HEK293 (cell line): ENCODE results near the gene QPCT.
A peak's percentile ranks its signal among the peaks of the same experiment; 100 is the strongest.

Experiments
- HOXA7 ChIP-seq: sonication (generic); formaldehyde crosslinking; IDR thresholded peaks from 2 replicates; pipeline ENCODE4 v1.8.1; 2022; ENCODE audit warnings: missing genetic modification reagents, borderline replicate concordance
- KLF16 ChIP-seq: fragments of 450-650 bp; formaldehyde crosslinking; IDR thresholded peaks from 2 replicates; pipeline ENCODE4 v1.5.1; 2017; ENCODE audit warnings: missing biosample characterization, missing genetic modification characterization
- KLF17 ChIP-seq: fragments of 450-650 bp; formaldehyde crosslinking; IDR thresholded peaks from 2 replicates; pipeline ENCODE4 v1.5.1; 2016; ENCODE audit warnings: missing biosample characterization, missing genetic modification characterization
- KLF8 ChIP-seq: fragments of 450-650 bp; formaldehyde crosslinking; IDR thresholded peaks from 2 replicates; pipeline ENCODE4 v1.5.1; 2016; ENCODE audit warnings: missing biosample characterization, missing genetic modification characterization
- KLF9 ChIP-seq: fragments of 450-650 bp; formaldehyde crosslinking; IDR thresholded peaks from 2 replicates; pipeline ENCODE4 v1.5.1; 2016; ENCODE audit warnings: missing biosample characterization, missing genetic modification characterization, low read depth
- PRDM6 ChIP-seq: fragments of 450-650 bp; formaldehyde crosslinking; IDR thresholded peaks from 2 replicates; pipeline ENCODE4 v1.5.1; 2017; ENCODE audit warnings: missing biosample characterization, missing genetic modification characterization
- SP3 ChIP-seq: fragments of 450-650 bp; formaldehyde crosslinking; IDR thresholded peaks from 2 replicates; pipeline ENCODE4 v1.5.1; 2016; ENCODE audit warnings: missing biosample characterization, missing genetic modification characterization
- ZBTB10 ChIP-seq: fragments of 450-650 bp; formaldehyde crosslinking; IDR thresholded peaks from 2 replicates; pipeline ENCODE4 v1.5.1; 2016; ENCODE audit warnings: missing biosample characterization, missing genetic modification characterization
- ZBTB17 ChIP-seq: fragments of 450-650 bp; formaldehyde crosslinking; IDR thresholded peaks from 2 replicates; pipeline ENCODE4 v1.5.1; 2016; ENCODE audit warnings: missing biosample characterization, missing genetic modification characterization
- ZBTB21 ChIP-seq: fragments of 450-650 bp; formaldehyde crosslinking; IDR thresholded peaks from 2 replicates; pipeline ENCODE4 v1.5.1; 2017; ENCODE audit warnings: missing biosample characterization, missing genetic modification characterization
- ZEB2 ChIP-seq: fragments of 450-650 bp; formaldehyde crosslinking; IDR thresholded peaks from 2 replicates; pipeline ENCODE4 v1.5.1; 2016; ENCODE audit warnings: missing biosample characterization, missing genetic modification characterization
- ZFHX2 ChIP-seq: fragments of 450-650 bp; formaldehyde crosslinking; conservative IDR thresholded peaks from 2 replicates; pipeline ENCODE4 v1.5.1; 2016; ENCODE audit warnings: missing biosample characterization, missing genetic modification characterization
- ZFP37 ChIP-seq: fragments of 450-650 bp; formaldehyde crosslinking; IDR thresholded peaks from 2 replicates; pipeline ENCODE4 v1.5.1; 2016; ENCODE audit warnings: missing biosample characterization, missing genetic modification characterization
- ZNF175 ChIP-seq: fragments of 450-650 bp; formaldehyde crosslinking; IDR thresholded peaks from 2 replicates; pipeline ENCODE4 v1.5.1; 2016; ENCODE audit warnings: missing biosample characterization, missing genetic modification characterization
- ZNF2 ChIP-seq: fragments of 450-650 bp; formaldehyde crosslinking; IDR thresholded peaks from 2 replicates; pipeline ENCODE4 v1.5.1; 2016; ENCODE audit warnings: missing biosample characterization, missing genetic modification characterization
- ZNF335 ChIP-seq: fragments of 450-650 bp; formaldehyde crosslinking; conservative IDR thresholded peaks from 2 replicates; pipeline ENCODE4 v1.5.1; 2016; ENCODE audit warnings: missing biosample characterization, missing genetic modification characterization
- ZNF354C ChIP-seq: fragments of 450-650 bp; formaldehyde crosslinking; IDR thresholded peaks from 2 replicates; pipeline ENCODE4 v1.5.1; 2016; ENCODE audit warnings: missing biosample characterization, missing genetic modification characterization, low read depth, borderline replicate concordance
- ZNF423 ChIP-seq: fragments of 450-650 bp; formaldehyde crosslinking; IDR thresholded peaks from 2 replicates; pipeline ENCODE4 v1.5.1; 2016; ENCODE audit warnings: missing biosample characterization, missing genetic modification characterization
- ZNF600 ChIP-seq: fragments of 450-650 bp; formaldehyde crosslinking; IDR thresholded peaks from 2 replicates; pipeline ENCODE4 v1.5.1; 2016; ENCODE audit warnings: missing biosample characterization, missing genetic modification characterization
- ZNF610 ChIP-seq: fragments of 450-650 bp; formaldehyde crosslinking; IDR thresholded peaks from 2 replicates; pipeline ENCODE4 v1.5.1; 2016; ENCODE audit warnings: missing biosample characterization, missing genetic modification characterization, borderline replicate concordance
- ZNF658 ChIP-seq: fragments of 450-650 bp; formaldehyde crosslinking; IDR thresholded peaks from 2 replicates; pipeline ENCODE4; 2016; ENCODE audit warnings: missing biosample characterization, missing genetic modification characterization
- ZNF76 ChIP-seq: fragments of 450-650 bp; formaldehyde crosslinking; IDR thresholded peaks from 2 replicates; pipeline ENCODE4; 2016; ENCODE audit warnings: low read depth, missing biosample characterization, missing genetic modification characterization, borderline replicate concordance
- ZNF785 ChIP-seq: fragments of 450-650 bp; formaldehyde crosslinking; IDR thresholded peaks from 2 replicates; pipeline ENCODE4 v1.5.1; 2016; ENCODE audit warnings: missing biosample characterization, missing genetic modification characterization
- ZNF843 ChIP-seq: fragments of 450-650 bp; formaldehyde crosslinking; IDR thresholded peaks from 2 replicates; pipeline ENCODE4 v1.5.1; 2016; ENCODE audit warnings: missing biosample characterization, missing genetic modification characterization
- ZXDB ChIP-seq: fragments of 450-650 bp; formaldehyde crosslinking; IDR thresholded peaks from 2 replicates; pipeline ENCODE4 v1.5.1; 2016; ENCODE audit warnings: missing biosample characterization, missing genetic modification characterization
- TF ChIP-seq, protein P1 (sequence below): fragments of 450-650 bp; formaldehyde crosslinking; IDR thresholded peaks from 2 replicates; pipeline ENCODE4 v1.5.1; 2016; ENCODE audit warnings: missing biosample characterization, missing genetic modification characterization
- TF ChIP-seq, protein P2 (sequence below): fragments of 450-650 bp; formaldehyde crosslinking; optimal IDR thresholded peaks from 2 replicates; pipeline ENCODE3; 2016; ENCODE audit warnings: missing biosample characterization, mild to moderate bottlenecking, missing genetic modification characterization
- TF ChIP-seq, protein P3 (sequence below): sonication (generic); formaldehyde crosslinking; IDR thresholded peaks from 2 replicates; pipeline ENCODE4 v1.8.1; 2022; ENCODE audit warnings: mild to moderate bottlenecking, moderate library complexity, missing genetic modification reagents
- TF ChIP-seq, protein P4 (sequence below): fragments of 450-650 bp; formaldehyde crosslinking; IDR thresholded peaks from 2 replicates; pipeline ENCODE4 v1.5.1; 2016; ENCODE audit warnings: missing biosample characterization, missing genetic modification characterization

The QPCT gene

GRCh38 chr2:37324786-37325624 is 19.4 kb upstream of the QPCT start, which contains the start of gene PRKD3 (continued):
- TF ChIP-seq, protein P1, sequence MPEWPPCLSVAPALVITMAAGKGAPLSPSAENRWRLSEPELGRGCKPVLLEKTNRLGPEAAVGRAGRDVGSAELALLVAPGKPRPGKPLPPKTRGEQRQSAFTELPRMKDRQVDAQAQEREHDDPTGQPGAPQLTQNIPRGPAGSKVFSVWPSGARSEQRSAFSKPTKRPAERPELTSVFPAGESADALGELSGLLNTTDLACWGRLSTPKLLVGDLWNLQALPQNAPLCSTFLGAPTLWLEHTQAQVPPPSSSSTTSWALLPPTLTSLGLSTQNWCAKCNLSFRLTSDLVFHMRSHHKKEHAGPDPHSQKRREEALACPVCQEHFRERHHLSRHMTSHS: no peak
- peak; percentile 70 for TF ChIP-seq SP3 (tag by site-specific recombination)
- TF ChIP-seq ZNF354C (tag by site-specific recombination): no peak
- TF ChIP-seq ZNF843 (tag by site-specific recombination): no peak
- TF ChIP-seq KLF16: 0 out of 2 replicates have a peak, but pooled peaks have one; percentile 25
- TF ChIP-seq ZFP37: peak; percentile 70; the same call in 1 of the 2 replicates
- peak; percentile 38; the same call in 1 of the 2 replicates for TF ChIP-seq ZNF2 (tag by site-specific recombination)
- no peak for TF ChIP-seq ZNF658
- no peak for TF ChIP-seq ZBTB21 (tag by site-specific recombination)
- TF ChIP-seq ZNF76: peak; percentile 78
- TF ChIP-seq ZNF600 (tag by site-specific recombination): peak; percentile 87
- TF ChIP-seq KLF17 (tag by site-specific recombination): 0 out of 2 replicates have a peak, but pooled peaks have one; percentile 28
- peak; percentile 11; the same call in 1 of the 2 replicates for TF ChIP-seq ZFHX2 (tag by site-specific recombination)
- TF ChIP-seq, protein P2, sequence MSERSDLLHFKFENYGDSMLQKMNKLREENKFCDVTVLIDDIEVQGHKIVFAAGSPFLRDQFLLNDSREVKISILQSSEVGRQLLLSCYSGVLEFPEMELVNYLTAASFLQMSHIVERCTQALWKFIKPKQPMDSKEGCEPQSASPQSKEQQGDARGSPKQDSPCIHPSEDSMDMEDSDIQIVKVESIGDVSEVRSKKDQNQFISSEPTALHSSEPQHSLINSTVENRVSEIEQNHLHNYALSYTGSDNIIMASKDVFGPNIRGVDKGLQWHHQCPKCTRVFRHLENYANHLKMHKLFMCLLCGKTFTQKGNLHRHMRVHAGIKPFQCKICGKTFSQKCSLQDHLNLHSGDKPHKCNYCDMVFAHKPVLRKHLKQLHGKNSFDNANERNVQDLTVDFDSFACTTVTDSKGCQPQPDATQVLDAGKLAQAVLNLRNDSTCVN: peak; percentile 89
- no peak for TF ChIP-seq KLF9 (tag by site-specific recombination)
- TF ChIP-seq ZNF610 (tag by site-specific recombination): peak; percentile 51; the same call in 1 of the 2 replicates
- TF ChIP-seq, protein P3, sequence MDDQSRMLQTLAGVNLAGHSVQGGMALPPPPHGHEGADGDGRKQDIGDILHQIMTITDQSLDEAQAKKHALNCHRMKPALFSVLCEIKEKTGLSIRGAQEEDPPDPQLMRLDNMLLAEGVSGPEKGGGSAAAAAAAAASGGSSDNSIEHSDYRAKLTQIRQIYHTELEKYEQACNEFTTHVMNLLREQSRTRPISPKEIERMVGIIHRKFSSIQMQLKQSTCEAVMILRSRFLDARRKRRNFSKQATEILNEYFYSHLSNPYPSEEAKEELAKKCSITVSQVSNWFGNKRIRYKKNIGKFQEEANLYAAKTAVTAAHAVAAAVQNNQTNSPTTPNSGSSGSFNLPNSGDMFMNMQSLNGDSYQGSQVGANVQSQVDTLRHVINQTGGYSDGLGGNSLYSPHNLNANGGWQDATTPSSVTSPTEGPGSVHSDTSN: peak; percentile 65; the same call in 1 of the 2 replicates
- TF ChIP-seq, protein P4, sequence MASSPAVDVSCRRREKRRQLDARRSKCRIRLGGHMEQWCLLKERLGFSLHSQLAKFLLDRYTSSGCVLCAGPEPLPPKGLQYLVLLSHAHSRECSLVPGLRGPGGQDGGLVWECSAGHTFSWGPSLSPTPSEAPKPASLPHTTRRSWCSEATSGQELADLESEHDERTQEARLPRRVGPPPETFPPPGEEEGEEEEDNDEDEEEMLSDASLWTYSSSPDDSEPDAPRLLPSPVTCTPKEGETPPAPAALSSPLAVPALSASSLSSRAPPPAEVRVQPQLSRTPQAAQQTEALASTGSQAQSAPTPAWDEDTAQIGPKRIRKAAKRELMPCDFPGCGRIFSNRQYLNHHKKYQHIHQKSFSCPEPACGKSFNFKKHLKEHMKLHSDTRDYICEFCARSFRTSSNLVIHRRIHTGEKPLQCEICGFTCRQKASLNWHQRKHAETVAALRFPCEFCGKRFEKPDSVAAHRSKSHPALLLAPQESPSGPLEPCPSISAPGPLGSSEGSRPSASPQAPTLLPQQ (tag by site-specific recombination): peak; percentile 58; the same call in 1 of the 2 replicates
- peak; percentile 92 for TF ChIP-seq ZNF335 (tag by site-specific recombination)
- no peak for TF ChIP-seq HOXA7
- TF ChIP-seq ZNF785 (tag by site-specific recombination): no peak
- peak; percentile 61 for TF ChIP-seq ZEB2
- peak; percentile 69 for TF ChIP-seq ZBTB17 (tag by site-specific recombination)
- no peak for TF ChIP-seq PRDM6 (tag by site-specific recombination)
- TF ChIP-seq ZXDB (tag by site-specific recombination): peak; percentile 73
- 0 out of 2 replicates have a peak, but pooled peaks have one; percentile 20 for TF ChIP-seq ZBTB10
- TF ChIP-seq KLF8 (tag by site-specific recombination): peak; percentile 48; the same call in 1 of the 2 replicates
- TF ChIP-seq ZNF175 (tag by site-specific recombination): no peak
- TF ChIP-seq ZNF423 (tag by site-specific recombination): peak; percentile 41; the same call in 1 of the 2 replicates
